DND-41 (cell line): ENCODE results near the gene OPTN.

ENCODE experiments used
- ATAC-seq: fragments of 200-7000 bp; cut with Tn5 transposase; 3 replicates; pipeline ENCODE4 v1.9.1; 2021; ENCODE audit warnings: low read depth; ENCODE audit not compliant: insufficient read depth
- DNase-seq: peaks from one replicate; pipeline ENCODE4 v3.0.0-alpha.2; 2020
- H2AFZ ChIP-seq: 2 replicates; pipeline ENCODE4 v1.6.0; 2012; ENCODE audit warnings: low read depth, low read length
- H3K27ac ChIP-seq: 2 replicates; pipeline ENCODE4 v1.5.1; 2012; ENCODE audit warnings: low read length, inconsistent platforms
- H3K27me3 ChIP-seq: fragments of 200-600 bp; sonication (generic); 2 replicates; pipeline ENCODE4 v1.6.0; 2012; ENCODE audit warnings: low read length, mild to moderate bottlenecking, inconsistent platforms; ENCODE audit not compliant: insufficient read depth, poor library complexity
- H3K36me3 ChIP-seq: 2 replicates; pipeline ENCODE4 v1.5.1; 2012; ENCODE audit warnings: low read length, inconsistent platforms; ENCODE audit not compliant: insufficient read depth
- H3K4me1 ChIP-seq: 2 replicates; pipeline ENCODE4 v1.5.1; 2012; ENCODE audit warnings: mild to moderate bottlenecking, low read length; ENCODE audit not compliant: insufficient read depth
- H3K4me2 ChIP-seq: 2 replicates; pipeline ENCODE4 v1.6.0; 2012; ENCODE audit warnings: mild to moderate bottlenecking, moderate library complexity, low read length, inconsistent platforms; ENCODE audit not compliant: insufficient read depth
- H3K4me3 ChIP-seq, 2 experiments: fragments of 200-600 bp in 1 of 2; shearing (Covaris generic) in 1 of 2; 2 replicates each; pipeline ENCODE4 v1.5.1; 2012 to 2016; ENCODE audit warnings: inconsistent platforms in 2 of 2, low read length in 2 of 2, mild to moderate bottlenecking in 2 of 2, low read depth in 1 of 2, moderate library complexity in 1 of 2
- H3K79me2 ChIP-seq: 2 replicates; pipeline ENCODE4 v1.6.0; 2012; ENCODE audit warnings: low read length, inconsistent platforms; ENCODE audit not compliant: insufficient read depth
- H3K9ac ChIP-seq: 2 replicates; pipeline ENCODE4 v1.6.0; 2012; ENCODE audit warnings: low read depth, mild to moderate bottlenecking, inconsistent platforms, low read length, moderate library complexity
- H3K9me3 ChIP-seq: 2 replicates; pipeline ENCODE4 v1.5.1; 2012; ENCODE audit warnings: low read length, moderate library complexity, mild to moderate bottlenecking, inconsistent platforms; ENCODE audit not compliant: insufficient read depth, severe bottlenecking
- H4K20me1 ChIP-seq: 2 replicates; pipeline ENCODE4 v1.6.0; 2012; ENCODE audit warnings: low read length; ENCODE audit not compliant: insufficient read depth
- EZH2 ChIP-seq: IDR thresholded peaks from 3 replicates; pipeline ENCODE4 v1.6.1; 2012; ENCODE audit warnings: borderline replicate concordance, low read depth, mild to moderate bottlenecking, moderate library complexity, low read length, inconsistent platforms; ENCODE audit not compliant: severe bottlenecking
- TF ChIP-seq, protein P1 (sequence below): IDR thresholded peaks from 2 replicates; pipeline ENCODE4 v1.5.1; 2012; ENCODE audit warnings: borderline replicate concordance, low read length, moderate library complexity, mild to moderate bottlenecking; ENCODE audit not compliant: poor library complexity, severe bottlenecking; ENCODE audit errors: extremely low read depth

Gene OPTN

DNA sequence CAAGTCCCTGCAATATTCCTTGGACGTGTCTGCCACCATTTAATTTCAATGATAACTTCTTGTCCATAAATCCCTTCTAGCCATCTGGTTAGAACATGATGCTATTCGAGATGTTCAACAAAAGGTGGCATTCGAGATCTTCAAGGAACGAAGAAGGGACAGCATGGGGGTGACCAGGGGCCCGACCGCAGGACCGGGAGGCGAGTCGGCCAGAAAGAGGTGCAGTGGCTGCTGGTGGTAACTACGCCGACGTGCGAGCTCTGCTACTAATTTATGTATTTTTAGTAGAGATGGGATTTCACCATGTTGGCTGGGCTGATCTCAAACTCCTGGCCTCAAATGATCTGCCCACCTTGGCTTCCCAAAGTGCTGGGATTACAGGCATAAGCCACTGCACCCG is 4.7 kb downstream of the OPTN start:
- no peaks in the 10 kb centered on the region for H3K9me3 ChIP-seq
- no peaks in the 10 kb centered on the region for H4K20me1 ChIP-seq
- H3K79me2 ChIP-seq = no peaks in the 10 kb centered on the region
- no peak for DNase-seq
- ATAC-seq = no peak
- no peak overlapping the region for H3K4me2 ChIP-seq
- no peak overlapping the region for H2AFZ ChIP-seq
- no peak overlapping the region for H3K4me3 ChIP-seq
- H3K27me3 ChIP-seq = peaks cover 22% of the 10 kb centered on the region
- H3K36me3 ChIP-seq = no peaks in the 10 kb centered on the region
- no peak overlapping the region for H3K27ac ChIP-seq
- peaks cover 20% of the 10 kb centered on the region for H3K4me1 ChIP-seq
- no peak overlapping the region for H3K9ac ChIP-seq
- TF ChIP-seq, protein P1, sequence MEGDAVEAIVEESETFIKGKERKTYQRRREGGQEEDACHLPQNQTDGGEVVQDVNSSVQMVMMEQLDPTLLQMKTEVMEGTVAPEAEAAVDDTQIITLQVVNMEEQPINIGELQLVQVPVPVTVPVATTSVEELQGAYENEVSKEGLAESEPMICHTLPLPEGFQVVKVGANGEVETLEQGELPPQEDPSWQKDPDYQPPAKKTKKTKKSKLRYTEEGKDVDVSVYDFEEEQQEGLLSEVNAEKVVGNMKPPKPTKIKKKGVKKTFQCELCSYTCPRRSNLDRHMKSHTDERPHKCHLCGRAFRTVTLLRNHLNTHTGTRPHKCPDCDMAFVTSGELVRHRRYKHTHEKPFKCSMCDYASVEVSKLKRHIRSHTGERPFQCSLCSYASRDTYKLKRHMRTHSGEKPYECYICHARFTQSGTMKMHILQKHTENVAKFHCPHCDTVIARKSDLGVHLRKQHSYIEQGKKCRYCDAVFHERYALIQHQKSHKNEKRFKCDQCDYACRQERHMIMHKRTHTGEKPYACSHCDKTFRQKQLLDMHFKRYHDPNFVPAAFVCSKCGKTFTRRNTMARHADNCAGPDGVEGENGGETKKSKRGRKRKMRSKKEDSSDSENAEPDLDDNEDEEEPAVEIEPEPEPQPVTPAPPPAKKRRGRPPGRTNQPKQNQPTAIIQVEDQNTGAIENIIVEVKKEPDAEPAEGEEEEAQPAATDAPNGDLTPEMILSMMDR = no peak
- no peak for TF ChIP-seq EZH2

DNA sequence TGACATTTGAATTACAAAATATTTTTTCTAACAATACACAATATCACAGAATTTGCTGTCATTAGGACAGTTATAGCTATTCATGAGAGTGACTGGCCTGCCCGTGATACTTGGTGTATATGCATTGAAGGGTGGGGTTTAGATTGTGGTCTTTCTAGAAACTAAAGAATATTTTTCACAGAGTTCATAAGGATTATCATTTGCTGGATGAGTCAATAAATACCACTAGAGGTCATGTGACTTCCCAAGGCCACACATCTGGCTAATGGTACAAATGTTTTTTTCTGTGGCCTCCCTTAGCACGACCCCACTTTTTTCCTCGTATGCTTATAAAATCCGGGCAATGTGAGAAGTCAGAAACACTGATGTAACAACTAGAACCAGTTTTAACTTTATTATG is 5.2 kb downstream of the OPTN start:
- H3K79me2 ChIP-seq = no peaks in the 10 kb centered on the region
- H3K9ac ChIP-seq = no peak overlapping the region
- H3K4me3 ChIP-seq = no peak overlapping the region
- no peak for DNase-seq
- ATAC-seq = no peak
- H2AFZ ChIP-seq = no peak overlapping the region
- peaks cover 18% of the 10 kb centered on the region for H3K27me3 ChIP-seq
- no peaks in the 10 kb centered on the region for H3K9me3 ChIP-seq
- H4K20me1 ChIP-seq = no peaks in the 10 kb centered on the region
- TF ChIP-seq, protein P1 = no peak
- TF ChIP-seq EZH2 = no peak
- no peak overlapping the region for H3K4me2 ChIP-seq
- H3K4me1 ChIP-seq = peaks cover 16% of the 10 kb centered on the region
- no peak overlapping the region for H3K27ac ChIP-seq
- H3K36me3 ChIP-seq = no peaks in the 10 kb centered on the region

GRCh38 chr10:13106387-13107045 is 6.6 kb downstream of the OPTN start:
- no peak overlapping the region for H3K9ac ChIP-seq
- no peak for ATAC-seq
- no peak overlapping the region for H2AFZ ChIP-seq

More at GRCh38 chr10:13106387-13107045, 6.6 kb downstream of the OPTN start:
- H3K79me2 ChIP-seq = no peaks in the 10 kb centered on the region
- H3K4me1 ChIP-seq = peaks cover 7% of the 10 kb centered on the region; the same call in 1 of the 2 replicates
- no peak overlapping the region for H3K4me3 ChIP-seq
- DNase-seq = no peak
- H3K9me3 ChIP-seq = no peaks in the 10 kb centered on the region
- no peak for TF ChIP-seq EZH2
- TF ChIP-seq, protein P1 = no peak
- no peaks in the 10 kb centered on the region for H3K36me3 ChIP-seq
- H3K27ac ChIP-seq = no peak overlapping the region
- no peak overlapping the region for H3K4me2 ChIP-seq
- no peaks in the 10 kb centered on the region for H4K20me1 ChIP-seq
- H3K27me3 ChIP-seq = peaks cover 9% of the 10 kb centered on the region
